HG03521 (cell line): ENCODE data around the gene ZNF273.

Source experiments
- ATAC-seq: cut with Tn5 transposase; IDR thresholded peaks from one replicate; pipeline ENCODE4 v1.9.1; 2021; ENCODE audit warnings: mild to moderate bottlenecking, moderate library complexity; ENCODE audit not compliant: unreplicated experiment

ZNF273 gene

GRCh38 chr7:64876792-64877713, 26.0 kb upstream of the ZNF273 start:
- ATAC-seq, result no peak

GRCh38 chr7:64877714-64878610, 25.1 kb upstream of the ZNF273 start:
- no peak for ATAC-seq

- ATAC-seq, result no peak
These were observed 24.4 kb upstream of the ZNF273 start for GRCh38 chr7:64878684-64879083.

- no peak for ATAC-seq
These were observed 23.9 kb upstream of the ZNF273 start for GRCh38 chr7:64879086-64879730.

GRCh38 chr7:64879800-64880199, 23.3 kb upstream of the ZNF273 start:
- ATAC-seq, result no peak

GRCh38 chr7:64880322-64881297, 22.5 kb upstream of the ZNF273 start:
- ATAC-seq, result no peak

- ATAC-seq, result no peak
These were observed 21.4 kb upstream of the ZNF273 start for GRCh38 chr7:64881461-64882287.

GRCh38 chr7:64882341-64883112, 20.5 kb upstream of the ZNF273 start:
- no peak for ATAC-seq

GRCh38 chr7:64883113-64883905, 19.8 kb upstream of the ZNF273 start:
- no peak for ATAC-seq

GRCh38 chr7:64884085-64884912, 18.8 kb upstream of the ZNF273 start:
- ATAC-seq, result no peak

- ATAC-seq, result no peak
These were observed 18.1 kb upstream of the ZNF273 start for GRCh38 chr7:64884913-64885370.

GRCh38 chr7:64885520-64886240, 17.4 kb upstream of the ZNF273 start:
- ATAC-seq, result no peak

- ATAC-seq, result no peak
These were observed 16.0 kb upstream of the ZNF273 start for GRCh38 chr7:64886956-64887545.

- ATAC-seq, result no peak
These were observed 15.1 kb upstream of the ZNF273 start for GRCh38 chr7:64887756-64888508.

GRCh38 chr7:64888561-64888900, 14.5 kb upstream of the ZNF273 start:
- ATAC-seq, result no peak
